Left kidney (tissue), 2 donors: Measurements from ENCODE around the gene CNTN4. TPM values are rescaled to one million over a fixed set of nuclear protein-coding genes. Genes with fewer than 3 reads are reported as not detected.
"Not testable (repeated sequence)": the region's sequence is repeated elsewhere in the genome, so short reads cannot be mapped to it uniquely, and the experiment has no call there.

Source experiments
- DNase-seq: peaks from one replicate; pipeline ENCODE4 v3.0.0-alpha.2; 2013
- polyA plus RNA-seq: library from polyadenylated mRNA; unstranded; fragments of 120-200 nt; gene quantifications from one replicate; pipeline ENCODE4 v1.2.1, GENCODE V29; 2013; ENCODE audit not compliant: insufficient read length

CNTN4 gene
- polyA plus RNA-seq, 1 donor: 30.1 TPM

DNA sequence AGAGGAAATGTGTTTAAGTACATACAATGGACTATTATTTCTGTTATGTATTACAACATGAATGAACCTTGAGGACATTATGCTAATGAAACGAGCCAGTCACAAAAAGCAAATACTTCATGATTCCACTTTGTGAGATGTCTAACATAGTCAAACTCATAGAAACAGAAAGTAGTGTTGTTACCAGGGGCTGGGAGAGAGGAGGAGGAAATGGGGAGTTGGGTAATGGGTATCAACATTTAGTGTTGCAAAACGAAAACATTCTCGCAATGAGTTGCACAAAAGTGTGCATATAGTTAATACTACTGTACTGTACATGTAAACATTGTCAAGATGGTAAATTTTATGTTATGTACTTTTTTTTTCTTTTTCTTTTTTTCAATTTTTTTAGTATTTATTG, 817.2 kb downstream of the CNTN4 start:
- DNase-seq: no peak

DNA sequence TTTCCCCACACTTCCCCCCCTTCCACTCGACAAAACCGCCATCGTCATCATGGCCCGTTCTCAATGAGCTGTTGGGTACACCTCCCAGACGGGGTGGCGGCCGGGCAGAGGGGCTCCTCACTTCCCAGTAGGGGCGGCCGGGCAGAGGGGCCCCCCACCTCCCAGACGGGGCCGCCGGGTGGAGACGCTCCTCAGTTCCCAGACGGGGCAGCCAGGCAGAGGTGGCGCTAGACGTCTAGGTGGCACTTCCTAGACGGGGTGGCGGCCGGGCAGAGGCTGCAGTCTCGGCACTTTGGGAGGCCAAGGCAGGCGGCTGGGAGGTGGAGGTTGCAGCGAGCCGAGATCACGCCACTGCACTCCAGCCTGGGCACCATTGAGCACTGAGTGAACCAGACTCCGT, 818.0 kb downstream of the CNTN4 start:
- DNase-seq: not testable (repeated sequence)

GRCh38 chr3:2920103-2920502, 821.4 kb downstream of the CNTN4 start:
- no peak for DNase-seq

GRCh38 chr3:2921452-2921851, 822.8 kb downstream of the CNTN4 start:
- no peak for DNase-seq

GRCh38 chr3:2921903-2922302, 823.2 kb downstream of the CNTN4 start:
- DNase-seq: peak; percentile 33

DNA sequence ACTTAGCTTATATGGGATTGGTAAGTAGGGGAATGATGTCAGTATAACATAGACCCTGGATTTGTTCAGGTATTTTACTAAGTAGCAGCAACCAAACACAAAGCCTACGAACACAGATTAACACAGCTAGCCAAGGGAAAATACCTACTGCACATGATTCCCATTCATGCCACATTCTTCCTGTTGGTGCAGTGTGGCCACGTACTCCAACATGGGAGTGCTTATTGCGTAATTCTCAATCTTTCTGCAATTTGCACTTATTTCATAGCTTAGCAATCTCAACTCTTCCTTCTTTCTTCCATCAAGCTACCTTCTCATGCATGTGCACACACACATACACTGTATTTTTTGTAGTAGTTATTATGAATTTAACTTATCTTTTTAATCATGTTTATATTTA, 824.7 kb downstream of the CNTN4 start:
- no peak for DNase-seq

DNA sequence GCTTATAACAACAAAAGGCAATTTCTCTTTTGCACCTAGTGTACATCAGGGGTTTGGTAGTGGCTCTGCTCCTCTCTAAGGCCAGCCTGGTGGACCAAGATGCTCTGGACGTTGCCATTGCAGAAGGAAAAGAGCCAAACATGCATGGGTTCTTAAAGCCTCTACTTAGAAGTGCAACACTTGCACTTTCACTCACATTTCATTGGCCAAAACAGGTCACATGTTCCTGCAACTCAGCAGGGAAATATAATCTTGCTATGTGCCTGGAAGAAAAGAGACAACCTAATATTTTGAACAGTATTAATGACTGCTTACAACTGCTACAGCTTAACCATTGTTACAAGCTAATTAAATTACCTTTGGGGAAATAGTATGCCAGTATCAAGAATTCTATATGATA, 828.6 kb downstream of the CNTN4 start:
- no peak for DNase-seq

GRCh38 chr3:2929574-2929973, 830.9 kb downstream of the CNTN4 start:
- no peak for DNase-seq

- no peak for DNase-seq
These were observed 832.6 kb downstream of the CNTN4 start for GRCh38 chr3:2931265-2931664.

DNA sequence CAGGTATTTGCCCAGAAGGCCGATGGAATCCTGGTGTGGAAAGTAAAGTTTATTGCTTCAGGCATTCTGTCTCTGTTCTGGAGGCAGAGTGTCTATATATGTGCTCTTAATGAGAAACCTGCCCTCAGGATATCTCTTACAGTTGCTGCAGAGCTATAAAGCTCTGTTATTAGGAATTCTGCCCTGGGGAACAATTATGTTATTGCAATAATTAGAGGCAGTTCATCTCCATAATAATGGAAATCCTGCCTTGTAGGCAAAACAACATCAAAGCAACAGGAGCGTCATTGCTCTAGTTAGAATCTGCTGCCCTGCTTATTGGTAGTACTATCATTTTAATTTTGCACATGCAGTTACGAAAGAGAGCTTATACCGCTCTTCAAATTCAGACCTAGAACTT, 835.9 kb downstream of the CNTN4 start:
- no peak for DNase-seq

- no peak for DNase-seq
These were observed 838.4 kb downstream of the CNTN4 start for GRCh38 chr3:2937055-2937454.

DNA sequence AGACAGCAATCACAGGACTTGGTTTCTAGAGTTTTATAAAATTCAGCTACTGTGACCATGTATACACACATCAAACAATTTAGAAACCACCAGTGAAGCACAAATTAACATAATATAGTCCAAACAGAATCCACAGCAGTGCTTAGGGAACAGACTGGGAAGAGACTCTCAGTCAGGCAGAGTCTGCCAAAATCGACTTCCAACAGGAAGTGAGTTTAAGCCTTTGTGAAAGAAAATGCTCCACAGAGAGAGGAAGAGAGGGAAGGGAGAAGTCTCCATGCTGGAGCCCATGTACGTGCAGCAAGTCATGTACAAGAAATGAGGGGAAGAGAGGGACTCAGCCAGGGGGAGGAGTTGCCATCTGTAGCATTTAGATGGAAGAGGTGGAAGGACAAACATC, 838.9 kb downstream of the CNTN4 start:
- no peak for DNase-seq

DNA sequence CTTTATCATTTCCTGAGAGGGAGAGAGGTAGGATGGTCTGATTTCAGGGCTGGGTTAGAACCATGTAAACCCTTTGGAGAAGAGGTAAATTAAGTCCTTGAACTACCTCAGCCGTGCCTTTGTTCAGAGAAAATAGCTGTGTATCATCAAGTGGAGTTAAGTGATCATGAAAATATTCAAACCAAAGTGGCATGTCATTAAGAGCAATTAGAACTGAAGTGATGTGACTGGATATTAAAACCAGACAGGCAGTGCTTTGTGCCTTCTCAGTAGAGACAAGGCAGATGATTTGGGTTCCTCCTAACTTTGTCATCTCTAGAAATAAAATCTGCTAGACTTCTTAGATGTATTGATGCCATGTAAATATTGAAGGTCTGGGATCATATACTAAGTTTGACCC, 840.0 kb downstream of the CNTN4 start:
- no peak for DNase-seq

DNA sequence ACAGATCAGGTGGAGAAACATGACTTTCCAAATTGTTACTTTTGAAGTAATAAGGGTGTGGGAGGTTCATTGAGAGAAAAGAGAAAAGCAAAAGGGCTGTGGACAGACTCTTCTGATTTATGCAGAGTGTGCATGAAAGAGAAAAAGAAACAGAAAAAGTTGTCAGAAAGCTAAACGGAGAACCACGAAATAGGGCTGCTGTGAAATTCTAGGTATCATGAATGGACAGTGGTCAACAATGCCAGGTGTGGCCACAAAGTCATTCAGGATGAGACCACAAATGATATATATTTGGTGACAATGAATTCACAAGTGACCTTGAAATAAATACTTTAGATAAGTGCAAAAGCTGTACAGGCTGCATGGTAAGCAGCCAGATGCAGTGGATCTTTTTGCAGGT, 841.4 kb downstream of the CNTN4 start:
- DNase-seq: no peak

DNA sequence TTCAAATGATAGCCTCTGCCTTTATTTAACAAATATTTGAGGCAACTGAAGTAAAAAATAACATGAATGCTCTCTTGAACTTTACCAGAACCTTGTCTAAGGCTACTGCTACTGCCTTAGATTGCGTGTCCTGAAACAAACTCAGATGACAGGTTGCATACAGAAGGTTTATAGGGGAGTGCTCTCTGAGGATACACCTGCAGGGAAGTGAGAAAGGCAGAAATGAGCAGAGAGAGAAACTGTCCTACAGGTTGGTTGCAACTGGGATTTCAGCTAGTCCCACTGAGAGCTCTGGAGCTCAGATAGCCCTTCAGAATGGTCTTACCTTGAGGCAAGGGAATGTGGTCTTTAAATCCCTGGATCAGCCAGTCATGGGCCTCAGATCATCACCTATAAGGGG, 846.0 kb downstream of the CNTN4 start:
- no peak for DNase-seq

DNA sequence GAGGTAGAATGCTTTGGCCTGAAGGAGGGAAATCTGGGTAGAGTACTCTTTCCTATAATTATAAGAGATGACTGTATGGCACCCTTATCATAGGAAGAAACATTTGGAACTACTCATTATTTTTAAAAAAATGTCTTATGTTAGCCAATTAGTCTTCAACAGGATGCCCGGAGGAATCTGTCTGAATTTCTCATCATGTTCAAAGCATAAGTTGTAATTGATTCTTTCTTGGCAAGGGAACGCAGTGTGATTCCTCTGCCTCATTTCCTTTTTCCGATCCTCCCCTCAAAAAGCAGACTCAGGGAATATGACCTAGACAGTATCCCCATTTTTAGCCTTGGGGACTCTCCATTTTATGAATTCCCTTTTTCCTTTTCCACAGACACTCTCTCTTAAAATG, 846.5 kb downstream of the CNTN4 start:
- no peak for DNase-seq

- no peak for DNase-seq
These were observed 848.9 kb downstream of the CNTN4 start for GRCh38 chr3:2947536-2947935.

GRCh38 chr3:2948882-2949281, 850.2 kb downstream of the CNTN4 start:
- no peak for DNase-seq

DNA sequence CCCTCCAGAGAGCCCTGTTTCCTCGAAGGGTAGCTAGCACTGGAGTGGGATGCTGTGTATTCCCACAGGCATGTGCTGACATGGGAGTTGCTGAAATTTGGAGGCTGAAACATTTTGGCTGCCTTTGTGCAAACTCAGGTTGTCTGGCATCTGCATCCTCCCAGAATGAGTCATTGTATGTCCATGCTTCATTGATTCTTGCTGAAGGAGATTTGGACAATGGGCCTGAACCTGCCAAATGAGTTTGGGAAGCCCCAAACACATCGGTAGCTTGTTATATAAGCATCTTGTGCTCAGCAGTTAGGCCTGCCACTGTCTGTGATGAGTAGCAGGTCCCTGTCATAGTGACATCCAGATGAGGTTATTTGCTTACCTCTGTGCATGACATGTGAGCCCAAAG, 851.5 kb downstream of the CNTN4 start:
- no peak for DNase-seq

DNA sequence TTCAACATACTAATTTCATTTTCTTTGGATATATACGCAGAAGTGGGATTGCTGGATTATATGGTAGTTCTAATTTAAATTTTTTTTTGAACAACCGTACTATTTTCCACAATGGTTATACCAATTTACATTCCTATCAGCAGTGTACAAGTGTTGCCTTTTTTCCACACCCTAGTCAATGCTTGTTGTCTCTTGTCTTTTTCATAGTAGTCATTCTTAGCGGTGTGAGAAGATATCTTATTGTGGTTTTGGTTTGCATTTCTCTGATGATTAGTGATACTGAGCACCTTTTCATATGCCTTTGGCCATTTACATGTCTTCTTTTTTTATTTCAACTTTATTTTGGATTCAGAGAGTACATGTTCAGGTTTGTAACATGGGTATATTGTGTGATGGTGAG, 858.4 kb downstream of the CNTN4 start:
- no peak for DNase-seq

- DNase-seq: no peak
These were observed 859.9 kb downstream of the CNTN4 start for GRCh38 chr3:2958551-2958950.

DNA sequence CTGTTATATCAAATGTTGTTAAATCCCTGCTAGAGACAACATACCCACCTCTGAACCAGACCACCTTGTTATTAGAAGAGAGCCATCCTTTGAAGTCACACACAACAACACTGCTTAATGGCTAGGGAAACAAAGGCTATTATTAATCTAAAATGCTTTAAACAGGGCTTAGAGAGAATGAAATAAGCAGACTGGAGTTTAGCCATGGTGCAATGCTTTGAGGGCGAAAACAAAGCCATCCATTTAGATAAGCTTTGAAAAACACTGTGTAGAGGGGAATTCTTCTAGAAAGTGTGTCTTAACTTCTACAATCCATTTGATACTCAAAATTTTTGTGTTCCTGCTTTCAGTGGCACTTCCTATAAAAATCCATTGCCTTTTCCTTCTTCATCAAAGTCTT, 862.9 kb downstream of the CNTN4 start:
- no peak for DNase-seq

GRCh38 chr3:2967871-2968270, 869.2 kb downstream of the CNTN4 start:
- DNase-seq: no peak

DNA sequence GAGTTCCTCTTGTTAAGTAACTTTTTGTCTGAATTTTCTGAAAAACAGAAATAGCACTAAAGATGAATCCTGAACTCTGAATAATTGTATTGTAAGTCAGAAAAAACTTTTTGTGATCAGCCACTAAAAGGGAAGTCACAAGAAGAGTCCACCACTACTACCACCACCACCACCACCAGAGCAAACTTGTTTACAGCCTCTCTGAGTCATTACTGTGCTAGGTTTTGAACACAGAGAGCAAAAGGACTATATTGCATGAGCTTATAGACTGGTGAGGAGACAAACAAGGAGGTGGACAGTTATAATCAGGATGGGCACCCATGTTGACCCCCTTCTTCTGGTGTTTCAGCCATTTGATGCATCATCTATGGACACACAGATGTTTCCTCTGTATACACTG, 869.8 kb downstream of the CNTN4 start:
- DNase-seq: no peak

DNA sequence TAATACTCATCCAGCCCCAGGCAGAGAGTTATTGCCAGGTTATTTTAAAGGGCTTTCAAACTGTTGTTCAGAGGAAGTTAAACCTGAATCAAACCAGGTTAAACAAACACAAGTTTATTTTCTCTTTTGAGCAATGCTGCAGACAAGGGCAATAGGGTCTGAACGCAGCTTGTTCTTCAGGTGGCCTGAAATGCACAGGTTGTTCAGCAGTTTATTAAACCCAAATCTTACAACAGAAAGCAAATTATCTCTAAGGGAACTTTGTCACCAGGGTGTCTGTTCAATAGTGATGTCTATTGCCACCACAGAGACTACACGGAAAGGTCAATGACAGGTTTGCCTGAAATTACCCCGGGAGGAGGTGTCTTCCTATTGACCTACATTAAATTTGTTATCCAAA, 877.5 kb downstream of the CNTN4 start:
- no peak for DNase-seq

DNA sequence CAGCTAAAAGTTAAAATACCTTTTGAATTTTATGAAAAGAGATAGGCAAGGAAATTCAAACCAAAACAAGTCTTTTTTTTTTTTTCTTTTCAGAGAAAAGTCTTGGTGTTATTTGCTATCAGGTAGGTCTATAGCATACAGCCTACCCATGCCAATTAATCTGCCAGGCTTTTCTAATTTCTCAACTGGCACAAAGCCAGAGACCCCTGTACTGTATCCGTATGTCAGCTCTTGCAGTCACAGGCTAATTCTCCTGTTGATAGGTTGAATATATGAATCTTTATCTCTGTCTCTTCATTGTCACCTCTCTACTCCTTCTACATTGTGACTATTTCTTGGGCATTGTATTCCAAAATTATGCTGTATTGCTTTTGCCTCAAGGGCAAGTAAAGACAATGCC, 878.1 kb downstream of the CNTN4 start:
- no peak for DNase-seq
